Neural cell (in vitro differentiated cells): ENCODE data around the gene ARHGEF5.

Source experiments
- EP300 ChIP-seq: fragments of 450-650 bp; conservative IDR thresholded peaks from 2 replicates; pipeline ENCODE4 v1.6.1; 2014; ENCODE audit warnings: antibody characterized with exemption, mild to moderate bottlenecking, moderate library complexity; ENCODE audit not compliant: poor library complexity, severe bottlenecking
- TF ChIP-seq, protein P1 (sequence below): fragments of 450-650 bp; IDR thresholded peaks from 2 replicates; pipeline ENCODE4 v1.5.1; 2014; ENCODE audit warnings: antibody characterized with exemption, mild to moderate bottlenecking, moderate library complexity; ENCODE audit not compliant: poor library complexity, severe bottlenecking
- TF ChIP-seq, protein P2 (sequence below): IDR thresholded peaks from 2 replicates; pipeline ENCODE4 v1.6.1; 2012; ENCODE audit warnings: borderline replicate concordance

DNA sequence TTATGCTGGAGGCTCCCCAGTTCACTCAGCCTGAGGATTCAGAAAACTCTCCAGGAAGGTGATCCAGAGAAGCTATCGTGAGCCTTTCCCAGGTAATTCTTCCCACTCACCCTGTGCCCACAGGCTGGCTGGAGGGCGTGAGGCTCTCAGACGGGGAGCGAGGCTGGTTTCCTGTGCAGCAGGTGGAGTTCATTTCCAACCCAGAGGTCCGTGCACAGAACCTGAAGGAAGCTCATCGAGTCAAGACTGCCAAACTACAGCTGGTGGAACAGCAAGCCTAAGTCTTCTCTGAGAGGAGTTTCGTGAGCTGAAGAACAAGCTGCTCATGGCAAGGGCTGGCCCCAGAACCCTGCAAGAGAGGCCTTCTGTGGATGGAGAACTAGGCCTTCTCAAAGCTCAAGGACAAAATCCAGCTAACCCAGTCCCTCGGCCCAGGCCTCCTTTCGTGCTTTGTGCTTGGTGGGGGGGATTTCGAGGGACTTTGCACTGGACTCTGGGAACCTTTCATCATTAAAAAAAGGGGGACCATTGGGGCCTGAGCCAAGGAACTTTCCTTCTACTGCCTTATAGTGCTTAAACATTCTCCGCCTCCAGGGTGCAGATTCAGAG lies 24.7 kb downstream of the ARHGEF5 start:
- TF ChIP-seq, protein P1, sequence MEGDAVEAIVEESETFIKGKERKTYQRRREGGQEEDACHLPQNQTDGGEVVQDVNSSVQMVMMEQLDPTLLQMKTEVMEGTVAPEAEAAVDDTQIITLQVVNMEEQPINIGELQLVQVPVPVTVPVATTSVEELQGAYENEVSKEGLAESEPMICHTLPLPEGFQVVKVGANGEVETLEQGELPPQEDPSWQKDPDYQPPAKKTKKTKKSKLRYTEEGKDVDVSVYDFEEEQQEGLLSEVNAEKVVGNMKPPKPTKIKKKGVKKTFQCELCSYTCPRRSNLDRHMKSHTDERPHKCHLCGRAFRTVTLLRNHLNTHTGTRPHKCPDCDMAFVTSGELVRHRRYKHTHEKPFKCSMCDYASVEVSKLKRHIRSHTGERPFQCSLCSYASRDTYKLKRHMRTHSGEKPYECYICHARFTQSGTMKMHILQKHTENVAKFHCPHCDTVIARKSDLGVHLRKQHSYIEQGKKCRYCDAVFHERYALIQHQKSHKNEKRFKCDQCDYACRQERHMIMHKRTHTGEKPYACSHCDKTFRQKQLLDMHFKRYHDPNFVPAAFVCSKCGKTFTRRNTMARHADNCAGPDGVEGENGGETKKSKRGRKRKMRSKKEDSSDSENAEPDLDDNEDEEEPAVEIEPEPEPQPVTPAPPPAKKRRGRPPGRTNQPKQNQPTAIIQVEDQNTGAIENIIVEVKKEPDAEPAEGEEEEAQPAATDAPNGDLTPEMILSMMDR, result no peak
- TF ChIP-seq, protein P2, sequence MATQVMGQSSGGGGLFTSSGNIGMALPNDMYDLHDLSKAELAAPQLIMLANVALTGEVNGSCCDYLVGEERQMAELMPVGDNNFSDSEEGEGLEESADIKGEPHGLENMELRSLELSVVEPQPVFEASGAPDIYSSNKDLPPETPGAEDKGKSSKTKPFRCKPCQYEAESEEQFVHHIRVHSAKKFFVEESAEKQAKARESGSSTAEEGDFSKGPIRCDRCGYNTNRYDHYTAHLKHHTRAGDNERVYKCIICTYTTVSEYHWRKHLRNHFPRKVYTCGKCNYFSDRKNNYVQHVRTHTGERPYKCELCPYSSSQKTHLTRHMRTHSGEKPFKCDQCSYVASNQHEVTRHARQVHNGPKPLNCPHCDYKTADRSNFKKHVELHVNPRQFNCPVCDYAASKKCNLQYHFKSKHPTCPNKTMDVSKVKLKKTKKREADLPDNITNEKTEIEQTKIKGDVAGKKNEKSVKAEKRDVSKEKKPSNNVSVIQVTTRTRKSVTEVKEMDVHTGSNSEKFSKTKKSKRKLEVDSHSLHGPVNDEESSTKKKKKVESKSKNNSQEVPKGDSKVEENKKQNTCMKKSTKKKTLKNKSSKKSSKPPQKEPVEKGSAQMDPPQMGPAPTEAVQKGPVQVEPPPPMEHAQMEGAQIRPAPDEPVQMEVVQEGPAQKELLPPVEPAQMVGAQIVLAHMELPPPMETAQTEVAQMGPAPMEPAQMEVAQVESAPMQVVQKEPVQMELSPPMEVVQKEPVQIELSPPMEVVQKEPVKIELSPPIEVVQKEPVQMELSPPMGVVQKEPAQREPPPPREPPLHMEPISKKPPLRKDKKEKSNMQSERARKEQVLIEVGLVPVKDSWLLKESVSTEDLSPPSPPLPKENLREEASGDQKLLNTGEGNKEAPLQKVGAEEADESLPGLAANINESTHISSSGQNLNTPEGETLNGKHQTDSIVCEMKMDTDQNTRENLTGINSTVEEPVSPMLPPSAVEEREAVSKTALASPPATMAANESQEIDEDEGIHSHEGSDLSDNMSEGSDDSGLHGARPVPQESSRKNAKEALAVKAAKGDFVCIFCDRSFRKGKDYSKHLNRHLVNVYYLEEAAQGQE, result no peak
- TF ChIP-seq EP300, result no peak
